NCI-H526 (cell line): ENCODE results near the gene SPDYC.
A peak's percentile ranks its signal among the peaks of the same experiment; 100 is the strongest.
"Not testable (repeated sequence)": the region's sequence is repeated elsewhere in the genome, so short reads cannot be mapped to it uniquely, and the experiment has no call there.

Experiments used
- DNase-seq, 2 experiments: peaks; one replicate each; lab custom pipeline; 2025; lab: John Stamatoyannopoulos, UW

Gene SPDYC

GRCh38 chr11:65134240-65134951 is 35.6 kb upstream of the SPDYC start, which contains the start of gene SYVN1:
Gene SYVN1 (minus strand): TSS chr11:65134519. CDS start chr11:65133601, 918 bp downstream.
- DNase-seq: peak; percentile 89 to 96

- DNase-seq: peak; percentile 99
Observed at GRCh38 chr11:65134952-65135632, 34.9 kb upstream of the SPDYC start.

DNA sequence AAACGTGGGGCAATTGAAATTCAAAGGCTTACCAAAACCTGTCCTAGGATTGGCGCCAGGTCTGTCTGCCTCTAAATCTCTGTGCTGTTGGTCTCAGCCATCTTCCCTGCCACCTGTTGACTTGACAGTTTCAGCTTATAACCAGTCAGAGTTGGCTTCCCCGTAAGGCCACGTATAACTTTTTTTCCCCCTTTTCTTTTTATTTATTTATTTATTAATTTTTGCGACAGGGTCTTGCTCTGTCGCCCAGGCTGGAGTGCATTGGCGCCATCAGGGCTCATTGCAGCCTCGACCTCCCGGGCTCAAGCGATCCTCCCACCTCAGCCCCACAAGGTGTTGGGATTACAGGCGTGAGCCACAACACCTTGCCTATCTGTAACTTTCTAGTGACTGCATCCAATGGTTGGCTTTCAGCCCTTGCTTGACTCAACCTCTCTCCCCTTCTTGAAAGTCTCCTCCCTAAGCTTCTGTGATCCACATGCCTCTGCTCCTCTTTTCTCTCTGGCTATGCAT is 34.3 kb upstream of the SPDYC start:
- peak in 1 of 2 experiments; percentile 41 for DNase-seq

DNA sequence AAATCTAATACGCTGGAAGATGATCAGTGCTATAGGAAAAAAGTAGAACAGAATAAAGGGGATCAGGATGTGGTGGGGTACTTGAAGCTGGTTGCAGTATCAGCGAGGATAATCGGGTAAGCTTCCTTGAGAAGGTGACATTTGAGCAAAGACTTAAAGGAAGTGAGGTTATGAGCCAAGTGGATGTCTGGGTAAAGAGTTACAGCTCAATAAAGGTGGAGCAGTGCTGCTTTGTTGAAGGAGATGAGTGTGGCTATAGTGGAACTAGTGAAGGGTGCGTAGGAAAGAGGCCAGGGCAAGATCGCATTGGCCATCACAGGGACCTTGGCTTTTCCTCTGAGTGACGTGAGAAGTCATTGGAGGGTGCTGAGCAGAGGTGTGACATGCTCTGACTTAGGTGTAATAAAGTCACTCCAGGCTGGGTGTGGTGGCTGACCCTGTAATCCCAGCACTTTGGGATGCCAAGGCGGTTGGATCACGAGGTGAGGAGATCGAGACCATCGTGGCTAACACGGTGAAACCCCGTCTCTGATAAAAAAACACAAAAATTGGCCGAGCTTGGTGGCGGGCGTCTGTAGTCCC is 33.4 kb upstream of the SPDYC start:
- DNase-seq: no peak

DNA sequence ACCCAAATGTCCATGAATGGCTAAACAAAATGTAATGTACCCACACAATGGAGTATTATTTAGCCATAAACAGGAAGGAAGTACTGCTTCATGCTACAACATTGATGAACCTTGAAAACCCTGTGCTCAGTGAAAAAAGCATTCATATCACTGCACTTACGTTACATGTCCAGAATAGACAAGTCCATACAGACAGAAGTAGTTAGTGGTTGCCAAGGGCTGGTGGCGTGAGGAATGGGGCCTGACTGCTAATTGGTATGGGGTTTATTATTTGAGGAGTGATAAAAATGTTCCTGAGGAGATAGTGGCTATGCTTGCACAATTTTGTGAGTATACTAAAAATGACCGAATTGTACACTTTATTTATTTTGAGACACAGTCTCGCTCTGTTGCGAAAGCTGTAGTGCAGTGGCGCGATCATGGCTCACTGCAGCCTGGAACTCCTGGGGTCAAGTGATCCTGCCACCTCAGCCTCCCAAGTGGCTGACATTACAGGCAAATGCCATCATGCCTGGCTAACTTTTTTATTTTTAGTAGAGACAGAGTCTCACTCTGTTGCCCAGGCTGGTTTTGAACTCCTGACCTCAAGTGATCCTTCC is 28.0 kb upstream of the SPDYC start:
- DNase-seq: no peak

DNA sequence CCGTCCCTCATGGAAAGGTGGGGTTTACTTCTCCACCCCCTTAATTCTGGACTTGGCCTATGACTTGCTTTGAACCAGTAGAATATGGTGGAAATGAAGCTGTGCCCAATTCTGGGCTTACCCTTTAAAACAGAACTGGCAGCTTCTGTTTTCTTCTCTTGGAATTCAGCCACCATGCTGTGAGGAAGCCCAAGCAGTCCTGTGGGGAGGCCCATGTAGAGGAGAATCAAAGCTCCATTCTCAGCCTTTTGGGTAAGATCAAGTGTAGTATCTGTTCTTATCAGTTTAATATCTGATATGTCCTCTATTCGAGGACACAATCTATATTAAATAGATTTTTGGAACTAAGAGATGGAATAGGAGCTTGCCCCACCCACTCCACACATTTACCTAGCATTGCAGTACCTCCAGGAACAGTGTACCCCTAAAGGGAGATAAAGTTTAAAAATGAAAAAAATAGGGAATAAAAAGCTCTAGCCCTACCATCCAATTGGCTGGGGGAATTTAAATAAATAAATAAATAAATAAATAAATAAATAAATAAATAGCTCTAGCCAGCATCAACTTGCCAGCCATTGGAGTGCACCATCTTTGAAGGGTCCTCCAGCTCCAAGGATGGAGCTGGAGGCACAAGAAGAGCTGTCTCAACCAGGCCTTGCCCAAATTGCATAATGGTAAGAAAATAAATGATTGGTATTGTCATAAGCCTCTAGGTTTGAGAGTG is 22.5 kb upstream of the SPDYC start:
- no peak for DNase-seq

DNA sequence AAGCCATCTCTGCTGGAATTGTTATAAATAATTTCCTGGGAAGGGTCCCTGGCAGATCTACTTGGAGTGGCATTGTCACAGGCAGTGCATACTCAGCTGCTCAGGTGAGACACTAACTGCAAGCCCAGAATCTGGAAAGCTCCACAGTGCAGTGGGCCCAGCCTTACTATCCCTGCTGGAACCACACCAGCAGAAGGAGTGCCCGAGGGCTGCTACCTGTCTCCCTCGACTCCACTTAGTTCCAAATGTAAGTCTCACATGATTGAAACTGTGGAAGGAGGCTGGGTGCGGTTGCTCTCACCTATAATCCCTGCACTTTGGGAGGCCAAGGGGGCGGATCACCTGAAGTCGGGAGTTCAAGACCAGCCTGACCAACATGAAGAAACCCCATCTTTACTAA is 21.4 kb upstream of the SPDYC start:
- DNase-seq: no peak

DNA sequence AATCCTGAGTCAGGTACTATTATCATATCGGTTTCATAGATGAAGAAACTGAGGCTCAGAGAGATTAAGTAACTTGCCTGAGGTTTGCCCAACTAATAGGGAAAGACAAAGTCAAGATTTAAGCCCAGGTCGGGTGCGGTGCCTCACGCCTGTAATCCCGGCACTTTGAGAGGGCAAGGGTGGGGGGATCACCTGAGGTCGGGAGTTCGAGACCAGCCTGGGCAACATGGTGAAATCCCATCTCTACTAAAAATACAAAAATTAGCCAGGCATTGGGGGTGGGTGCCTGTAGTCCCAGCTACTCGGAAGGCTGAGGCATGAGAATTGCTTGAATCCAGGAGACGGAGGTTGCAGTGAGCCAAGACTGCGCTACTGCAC is 19.9 kb upstream of the SPDYC start:
- DNase-seq: not testable (repeated sequence)

DNA sequence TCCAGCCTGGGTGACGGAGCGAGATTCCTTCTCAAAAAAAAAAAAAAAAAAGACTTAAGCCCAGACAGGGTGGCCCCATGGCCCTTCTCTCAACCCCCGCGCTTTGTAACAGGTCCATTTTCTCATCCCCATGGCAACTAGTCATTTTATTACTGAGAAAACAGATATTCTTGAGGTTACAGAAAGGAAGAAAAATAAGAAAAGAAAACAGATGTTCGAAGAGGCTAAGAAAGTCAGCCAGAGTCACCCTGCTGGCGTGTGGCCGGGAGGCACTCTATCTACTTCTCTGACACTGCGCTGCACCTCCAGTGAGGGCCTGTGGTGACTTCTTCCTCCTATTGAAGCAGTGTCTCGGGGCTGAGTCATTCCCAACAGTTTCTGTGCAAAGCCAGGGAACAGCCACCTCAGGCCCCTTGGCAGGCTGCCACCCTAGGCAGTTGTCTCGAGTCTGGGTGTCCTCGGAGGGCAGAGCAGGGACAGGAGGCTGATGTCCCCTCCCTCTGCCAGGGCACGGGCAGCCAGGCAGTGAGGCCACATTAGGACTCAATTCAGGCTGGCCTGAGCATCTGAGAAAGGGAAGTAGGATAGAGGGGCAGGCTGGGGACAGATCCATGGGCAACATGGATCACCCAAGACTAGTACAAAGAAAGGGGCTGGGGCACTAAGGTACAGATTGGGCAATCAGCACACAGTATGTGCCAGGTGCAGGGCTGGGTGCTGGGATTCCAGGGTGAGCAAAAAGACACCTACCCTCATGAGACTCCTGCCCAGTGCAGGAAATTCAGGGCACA is 19.3 kb upstream of the SPDYC start:
- no peak for DNase-seq

GRCh38 chr11:65151331-65151899 is 18.6 kb upstream of the SPDYC start:
- DNase-seq: no peak

DNA sequence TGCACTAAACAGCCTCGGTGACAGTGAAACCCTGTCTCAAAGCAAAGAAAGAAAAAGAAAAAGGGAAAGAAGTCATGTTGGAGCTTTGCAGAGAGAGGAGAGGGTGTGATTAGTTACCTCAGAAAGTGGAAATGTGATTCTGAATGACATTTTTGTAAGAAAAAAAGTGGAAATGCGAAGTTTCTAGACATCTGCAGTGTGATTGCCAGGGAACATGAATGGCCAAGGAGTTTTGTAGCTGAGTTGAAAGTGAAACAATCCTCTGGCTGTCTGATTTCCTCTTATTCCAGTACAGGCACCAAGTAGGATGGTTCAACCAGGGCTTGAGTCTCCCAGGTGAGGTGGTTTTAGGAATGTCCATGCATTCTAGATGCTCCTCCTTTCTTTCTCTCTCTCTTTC is 17.9 kb upstream of the SPDYC start:
- no peak for DNase-seq

DNA sequence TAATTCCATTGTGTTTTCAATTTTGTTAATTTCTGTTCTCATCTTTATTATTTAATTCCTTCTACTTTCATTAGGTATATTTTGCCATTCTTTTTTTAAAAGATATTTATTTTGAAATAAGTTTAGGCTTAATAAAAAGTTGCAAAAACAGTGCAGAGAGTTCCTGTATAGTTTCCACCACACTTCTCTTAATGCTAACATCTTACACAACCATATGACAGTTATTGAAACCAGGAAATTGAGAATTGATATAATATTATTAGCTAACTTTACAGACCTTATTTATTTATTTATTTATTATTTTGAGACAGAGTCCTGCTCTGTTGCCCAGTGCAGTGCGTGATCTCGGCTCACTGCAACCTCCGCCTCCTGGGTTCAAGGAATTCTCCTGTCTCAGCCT is 13.8 kb upstream of the SPDYC start:
- DNase-seq: no peak

DNA sequence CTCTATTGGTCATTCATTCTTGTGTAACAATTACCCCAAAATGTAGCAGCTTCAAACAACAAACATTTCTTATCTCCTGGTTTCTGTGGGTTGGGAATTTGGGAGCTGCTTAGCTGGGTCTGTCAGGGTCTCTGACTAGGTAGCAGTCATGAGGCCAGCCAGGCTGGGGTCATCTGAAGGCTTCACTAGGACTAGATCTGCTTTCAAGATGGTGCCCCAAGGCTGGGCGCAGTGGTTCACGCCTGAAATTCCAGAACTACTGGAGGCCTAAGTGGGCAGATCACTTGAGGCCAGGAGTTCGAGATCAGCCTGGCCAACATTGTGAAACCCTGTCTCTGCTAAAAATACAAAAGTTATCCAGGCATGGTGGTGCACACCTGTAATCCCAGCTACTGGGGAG is 13.1 kb upstream of the SPDYC start:
- DNase-seq: no peak

GRCh38 chr11:65157336-65157735 is 12.7 kb upstream of the SPDYC start:
- no peak for DNase-seq

GRCh38 chr11:65159012-65159411 is 11.0 kb upstream of the SPDYC start:
- DNase-seq: no peak

DNA sequence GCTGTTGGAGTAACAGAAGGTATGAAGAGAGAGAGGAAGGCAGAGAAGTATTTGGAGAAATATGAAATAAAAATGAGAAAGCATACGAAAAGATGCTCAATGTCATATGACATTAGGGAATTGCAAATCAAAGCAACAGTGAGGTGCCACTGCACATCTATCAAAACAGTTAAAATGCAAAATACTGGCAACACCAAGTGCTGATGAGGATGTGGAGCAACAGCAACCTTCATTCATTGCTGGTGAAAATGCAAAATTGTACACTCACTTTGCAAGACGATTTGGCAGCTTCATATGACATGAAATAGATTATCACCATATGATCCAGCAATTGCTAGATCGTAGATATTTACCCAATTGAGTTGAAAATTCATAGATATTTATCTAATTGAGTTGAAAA is 9.4 kb upstream of the SPDYC start:
- no peak for DNase-seq

GRCh38 chr11:65163684-65164083 is 6.3 kb upstream of the SPDYC start:
- no peak for DNase-seq

DNA sequence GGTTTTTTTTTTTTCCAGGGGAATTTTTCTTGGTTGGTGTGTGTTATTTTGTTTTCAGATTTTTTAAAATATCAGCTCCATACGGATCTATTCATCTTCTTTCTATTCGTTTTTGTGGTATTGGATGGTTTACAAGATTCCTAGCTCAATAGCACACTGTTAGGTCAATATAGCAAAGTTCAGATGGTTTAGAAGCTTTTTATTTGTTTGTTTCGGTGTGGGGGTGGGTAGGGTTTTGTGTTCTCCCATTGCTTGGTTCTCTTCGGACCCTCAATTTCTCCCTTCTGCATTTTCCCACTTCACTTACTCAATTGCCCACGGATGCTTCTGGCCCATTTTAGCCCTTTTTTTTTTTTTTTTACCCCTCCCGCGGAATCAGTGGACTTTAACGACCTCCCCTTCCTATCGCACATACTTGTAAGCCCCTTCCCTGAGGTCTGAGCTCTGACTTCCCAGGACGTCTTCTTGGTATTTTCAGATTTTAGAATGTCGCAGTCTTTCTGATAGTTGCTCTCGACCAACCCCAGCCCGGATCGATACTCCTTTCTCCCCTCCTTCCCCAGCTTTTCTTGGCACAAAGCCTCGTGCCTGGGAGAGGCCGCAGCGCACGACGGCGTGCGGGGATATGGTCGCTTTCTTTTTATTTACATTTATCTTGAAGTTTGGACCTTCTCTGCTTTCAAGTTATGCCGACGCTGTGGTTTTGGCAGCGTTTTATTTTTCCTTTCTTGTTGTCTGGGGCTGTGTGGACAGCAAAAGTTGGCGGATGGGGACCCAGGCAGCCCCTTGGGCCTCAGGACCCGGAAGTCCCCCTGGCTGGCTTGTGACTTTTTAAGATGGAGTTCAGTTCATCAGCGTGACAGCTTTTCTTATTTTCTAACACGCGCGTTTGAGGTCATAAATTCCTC is 4.4 kb upstream of the SPDYC start:
- DNase-seq: no peak

- no peak for DNase-seq
Observed at GRCh38 chr11:65166893-65167292, 3.1 kb upstream of the SPDYC start.

GRCh38 chr11:65167656-65168055 is 2.4 kb upstream of the SPDYC start:
- no peak for DNase-seq
